ENCODE data around the gene DCAKD.
A peak's percentile ranks its signal among the peaks of the same experiment; 100 is the strongest.

Gene DCAKD

DNA sequence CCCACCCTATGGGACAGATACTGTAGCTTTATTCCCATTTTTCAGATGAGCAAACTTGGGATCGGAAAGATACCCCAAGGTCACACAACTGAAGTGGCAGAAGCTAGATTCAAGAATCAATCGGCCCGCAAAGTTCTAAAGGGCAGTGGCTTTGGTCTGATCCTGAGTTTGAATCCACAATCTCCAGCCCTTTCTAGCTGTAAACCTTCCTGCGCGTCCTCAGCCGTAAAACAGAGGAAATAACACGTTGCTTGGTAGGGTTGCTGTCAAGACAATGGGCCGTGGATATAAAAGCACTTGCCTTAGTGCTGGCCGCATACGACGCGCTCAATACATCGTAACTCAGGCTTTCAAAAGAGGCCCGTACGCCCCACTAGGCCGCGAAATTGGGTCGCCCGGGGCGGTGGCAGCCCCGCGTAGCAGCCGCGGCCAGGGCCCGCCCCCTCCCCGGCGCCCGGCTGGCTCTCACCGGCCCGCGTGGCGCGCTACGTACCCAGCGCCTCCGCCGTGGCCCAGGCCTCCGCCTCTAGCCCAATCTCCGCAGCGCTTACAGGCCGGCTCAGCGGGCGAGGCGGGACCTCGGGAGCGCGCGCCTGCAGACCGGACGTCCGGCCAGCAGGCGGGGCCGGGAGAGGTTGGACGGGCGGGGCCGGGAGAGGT, at the start of gene DCAKD:
Gene DCAKD, minus strand, starts transcription at position 573 of the 660 bp plus-strand sequence. CDS start 16,747 bp downstream, outside the sequence.
- DNase-seq = peak; percentile 76

GRCh38 chr17:45098869-45099616, 47.6 kb upstream of the DCAKD start:
- no peak for DNase-seq

DNA sequence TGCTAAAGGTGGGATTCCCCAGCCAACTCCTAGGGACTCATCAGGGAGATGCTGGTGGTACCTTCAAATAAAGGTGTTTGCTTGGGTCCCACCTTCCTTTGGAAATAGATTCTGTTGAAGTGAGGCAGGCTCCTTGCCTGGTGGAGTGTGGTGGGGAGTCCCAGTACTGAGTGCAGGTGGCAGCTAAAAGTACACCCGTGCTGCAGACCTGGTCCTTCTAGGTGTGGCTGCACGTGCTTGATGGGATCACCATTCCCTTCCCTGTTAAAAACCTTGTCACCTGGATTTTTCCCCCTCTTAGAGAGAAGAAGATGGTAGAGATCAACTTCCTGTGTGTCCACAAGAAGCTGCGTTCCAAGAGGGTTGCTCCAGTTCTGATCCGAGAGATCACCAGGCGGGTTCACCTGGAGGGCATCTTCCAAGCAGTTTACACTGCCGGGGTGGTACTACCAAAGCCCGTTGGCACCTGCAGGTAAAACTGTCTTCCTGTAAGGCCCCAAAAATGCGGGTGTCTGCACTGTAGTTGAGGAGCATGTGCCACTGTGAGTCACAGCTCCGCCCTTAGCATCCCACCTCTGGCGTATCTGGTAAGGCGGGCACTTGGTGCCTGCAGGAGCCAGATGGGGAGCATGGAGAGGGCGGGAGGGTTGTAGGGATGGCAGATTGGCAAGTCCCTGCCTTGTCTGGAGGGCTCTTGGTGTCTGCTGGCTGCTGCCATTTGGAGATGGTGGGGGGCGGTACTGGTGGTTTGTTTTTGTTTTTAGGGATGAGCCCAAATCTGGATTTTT, 46.8 kb upstream of the DCAKD start:
- DNase-seq = no peak

DNA sequence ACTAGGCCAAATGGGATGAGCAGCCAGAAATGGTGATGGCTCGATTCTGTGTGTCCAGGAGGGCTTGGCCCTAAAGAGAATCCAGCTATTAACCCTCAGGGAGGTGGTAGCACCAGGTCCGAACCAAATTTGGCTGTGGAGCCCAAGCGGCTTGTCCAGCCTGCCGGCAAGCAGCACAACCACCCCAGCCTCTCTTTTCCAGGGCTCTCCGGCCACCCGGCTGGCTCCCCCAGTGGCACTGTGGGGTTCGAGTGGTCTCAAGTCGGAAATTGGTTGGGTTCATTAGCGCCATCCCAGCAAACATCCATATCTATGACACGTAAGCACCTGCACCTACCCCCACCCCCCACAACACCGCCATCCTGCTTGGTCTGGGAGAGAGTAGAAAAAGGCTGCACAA, 45.5 kb upstream of the DCAKD start:
- no peak for DNase-seq

DNA sequence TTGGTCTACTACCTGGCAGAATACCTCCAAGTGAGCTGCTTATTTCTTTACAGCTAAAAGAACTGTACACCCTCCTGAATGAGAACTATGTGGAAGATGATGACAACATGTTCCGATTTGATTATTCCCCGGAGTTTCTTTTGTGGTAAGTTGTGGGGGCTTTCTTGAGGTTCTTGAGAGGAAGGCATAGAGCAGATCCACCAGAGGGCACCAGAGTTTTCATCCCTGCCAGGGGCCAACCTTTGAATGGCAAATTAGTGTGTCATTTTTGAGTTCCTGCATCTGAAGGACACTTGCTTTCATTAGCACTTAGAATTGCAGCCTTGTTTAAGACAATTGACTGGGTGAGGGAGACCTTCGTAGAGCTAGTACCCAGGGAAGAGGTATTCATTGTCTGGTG, 44.7 kb upstream of the DCAKD start:
- DNase-seq = no peak

DNA sequence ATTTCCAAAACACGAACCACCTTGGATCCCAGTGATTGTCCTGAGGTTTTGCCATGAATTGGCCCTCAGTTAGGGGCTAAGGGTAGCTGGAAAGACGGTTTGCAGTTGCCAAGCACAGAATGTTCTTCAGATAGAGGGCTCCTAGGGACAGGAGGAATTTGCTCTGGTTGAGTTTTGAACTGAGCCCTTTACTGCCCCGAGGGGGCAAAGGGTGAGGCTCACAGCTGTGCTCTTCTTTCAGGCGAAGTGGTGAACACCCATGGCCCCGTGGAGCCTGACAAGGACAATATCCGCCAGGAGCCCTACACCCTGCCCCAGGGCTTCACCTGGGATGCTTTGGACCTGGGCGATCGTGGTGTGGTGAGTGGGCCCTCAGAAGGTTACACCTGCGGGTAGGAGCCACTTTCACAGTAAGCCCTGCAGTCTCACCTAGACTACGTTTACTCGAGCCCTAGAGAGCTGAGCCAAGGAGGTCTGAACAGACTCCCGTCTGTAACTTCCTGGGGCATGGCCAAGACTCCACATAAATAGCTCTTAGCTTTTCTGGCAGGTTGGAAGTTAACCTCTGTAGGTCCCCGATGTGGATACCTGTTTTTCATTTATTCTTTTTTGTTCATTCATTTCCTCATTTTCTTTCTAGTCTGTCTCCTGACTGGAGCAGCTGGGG, 42.1 kb upstream of the DCAKD start:
- DNase-seq = no peak

GRCh38 chr17:45092911-45093430, 41.5 kb upstream of the DCAKD start:
- DNase-seq = no peak

DNA sequence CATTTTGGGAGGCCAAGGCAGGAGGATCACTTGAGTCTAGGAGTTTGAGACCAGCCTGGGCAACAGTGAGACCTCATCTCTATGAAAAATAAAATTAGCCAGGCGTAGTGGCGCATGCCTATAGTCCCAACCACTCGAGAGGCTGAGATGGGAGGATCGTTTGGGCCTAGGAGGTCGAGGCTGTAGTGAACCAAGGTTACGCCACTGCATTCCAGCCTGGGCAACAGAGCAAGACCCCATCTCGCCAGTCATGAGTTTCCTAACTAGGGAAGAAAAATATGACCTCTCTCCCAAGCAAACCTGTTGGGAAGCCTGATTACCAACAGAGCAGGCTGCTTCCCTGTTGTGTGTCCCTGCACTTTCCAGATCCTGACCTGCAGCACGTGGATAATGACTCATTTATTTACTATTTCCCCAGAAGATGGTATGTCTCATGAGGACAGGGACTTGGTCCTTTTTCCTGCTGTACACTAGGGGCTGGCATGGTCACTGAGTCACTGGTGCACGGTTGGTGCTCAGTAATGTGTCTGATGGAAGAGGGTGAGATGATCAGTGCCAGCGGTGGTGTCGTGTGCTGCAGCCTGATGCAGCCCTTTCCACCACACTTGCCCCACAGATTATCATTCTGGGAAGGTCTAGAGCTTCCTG, 40.5 kb upstream of the DCAKD start:
- DNase-seq = no peak

DNA sequence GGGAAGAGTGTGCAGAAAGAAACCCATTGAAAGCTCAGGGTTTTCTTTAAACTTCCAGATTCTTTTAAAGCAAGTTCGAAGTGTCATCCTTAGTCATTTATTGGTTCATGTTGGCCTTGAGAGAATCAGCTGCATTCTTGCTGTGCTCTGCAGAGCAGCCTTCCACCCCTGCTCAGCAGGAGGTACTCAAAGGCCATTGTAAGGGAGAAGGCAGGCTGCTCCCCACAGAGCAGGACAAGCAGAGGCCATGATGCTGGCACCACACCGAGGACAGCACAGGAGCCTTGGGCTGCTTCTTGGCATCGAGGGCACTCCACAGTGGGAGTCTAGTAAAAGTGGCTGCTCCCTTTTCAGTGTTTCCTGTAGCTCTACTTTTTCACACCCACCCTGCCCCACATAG, 39.3 kb upstream of the DCAKD start:
- DNase-seq = no peak

GRCh38 chr17:45088741-45089140, 37.3 kb upstream of the DCAKD start:
- DNase-seq = no peak

DNA sequence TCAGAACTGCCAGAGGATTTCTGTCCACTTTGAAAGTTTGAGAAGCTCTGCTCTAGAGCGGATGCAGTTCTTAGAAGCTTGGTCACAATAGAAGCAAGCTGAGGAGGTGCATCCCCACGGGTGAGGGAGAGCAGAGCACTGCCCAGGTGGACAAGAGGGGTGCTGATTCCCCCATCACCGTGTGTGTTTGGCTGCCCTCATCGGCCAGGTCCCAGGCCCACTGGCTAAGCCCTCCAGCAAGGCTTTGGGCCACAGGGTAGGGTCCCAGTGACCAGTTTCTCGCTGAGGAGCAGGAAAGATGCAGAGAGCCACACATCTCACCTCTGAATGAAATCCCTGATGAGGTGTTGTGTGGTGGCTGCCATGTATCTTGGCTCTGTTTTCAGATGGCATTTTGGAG, 36.5 kb upstream of the DCAKD start:
- DNase-seq = no peak

GRCh38 chr17:45087504-45087975, 36.1 kb upstream of the DCAKD start:
- no peak for DNase-seq

DNA sequence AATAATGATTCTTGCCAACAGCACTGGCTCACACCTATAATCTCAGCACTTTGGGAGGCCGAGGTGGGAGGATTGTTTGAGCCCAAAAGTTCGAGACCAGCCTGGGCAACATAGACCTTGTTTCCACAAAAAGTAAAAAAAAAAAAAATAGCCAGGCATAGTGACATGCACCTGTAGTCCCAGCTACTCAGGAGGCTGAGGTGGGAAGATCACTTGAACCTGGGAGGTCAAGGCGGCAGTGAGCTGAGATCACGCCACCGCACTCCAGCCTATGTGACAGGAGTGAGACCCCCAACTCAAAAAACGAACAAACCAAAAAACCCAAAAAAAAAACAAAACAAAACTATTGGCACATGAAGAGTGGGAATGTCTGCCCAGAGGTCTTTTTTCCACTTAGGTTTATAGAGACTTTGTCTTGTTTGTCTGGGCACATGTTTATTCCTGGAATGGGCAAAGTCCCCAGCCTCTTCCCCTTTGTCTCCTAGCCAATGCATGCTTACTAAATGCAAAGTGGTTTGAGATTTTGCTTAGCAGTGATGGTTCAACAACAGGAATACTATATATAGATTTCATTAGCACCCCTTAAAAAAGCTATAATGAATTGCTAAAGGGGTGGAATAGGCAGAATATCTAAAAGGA, 35.6 kb upstream of the DCAKD start:
- DNase-seq = no peak

DNA sequence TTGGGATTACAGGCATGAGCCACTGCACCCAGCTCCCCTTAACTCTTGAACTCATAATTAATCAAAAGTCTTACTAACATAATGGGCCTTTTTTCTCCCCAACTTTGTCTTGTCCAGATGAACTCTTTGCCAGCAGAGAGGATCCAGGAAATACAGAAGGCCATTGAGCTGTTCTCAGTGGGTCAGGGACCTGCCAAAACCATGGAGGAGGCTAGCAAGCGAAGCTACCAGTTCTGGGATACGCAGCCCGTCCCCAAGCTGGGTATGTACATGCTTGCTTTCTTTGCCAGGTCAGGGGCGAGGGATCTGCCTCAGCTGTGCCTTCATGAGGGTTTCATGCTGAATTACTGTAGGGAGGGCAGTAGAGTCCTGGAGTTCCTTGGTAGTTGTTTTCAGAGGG, 35.0 kb upstream of the DCAKD start:
- no peak for DNase-seq

DNA sequence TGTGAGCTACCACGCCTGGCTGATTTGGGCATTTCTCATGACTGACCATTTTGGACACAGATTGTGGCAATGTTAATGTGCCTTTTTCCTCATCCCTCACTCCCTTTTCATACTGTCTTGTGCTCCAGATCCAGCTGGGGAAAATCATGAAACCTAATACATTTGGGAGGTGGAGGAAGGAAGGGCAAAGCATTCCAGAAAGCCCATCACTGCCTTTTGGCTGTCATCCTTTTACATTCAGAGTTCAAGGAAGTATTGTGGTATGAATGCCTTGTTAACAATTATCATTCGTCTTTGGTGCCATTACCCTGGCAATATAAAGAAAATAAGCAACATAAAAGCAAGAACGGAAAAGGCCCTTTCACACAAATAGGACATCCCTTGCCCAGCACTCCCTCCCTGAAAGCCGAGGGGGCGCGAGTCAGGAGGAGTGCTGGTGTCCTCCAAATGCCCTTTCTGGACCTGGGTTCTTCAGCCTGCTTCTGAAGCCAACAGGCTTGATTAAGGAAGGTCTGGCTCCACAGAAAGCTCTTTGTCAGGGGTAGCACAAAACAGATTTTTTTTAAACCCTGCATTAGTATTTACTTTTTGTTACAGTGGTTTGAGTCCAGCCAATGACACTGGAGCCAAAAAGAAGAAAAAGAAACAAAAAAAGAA, 29.7 kb upstream of the DCAKD start:
- no peak for DNase-seq

DNA sequence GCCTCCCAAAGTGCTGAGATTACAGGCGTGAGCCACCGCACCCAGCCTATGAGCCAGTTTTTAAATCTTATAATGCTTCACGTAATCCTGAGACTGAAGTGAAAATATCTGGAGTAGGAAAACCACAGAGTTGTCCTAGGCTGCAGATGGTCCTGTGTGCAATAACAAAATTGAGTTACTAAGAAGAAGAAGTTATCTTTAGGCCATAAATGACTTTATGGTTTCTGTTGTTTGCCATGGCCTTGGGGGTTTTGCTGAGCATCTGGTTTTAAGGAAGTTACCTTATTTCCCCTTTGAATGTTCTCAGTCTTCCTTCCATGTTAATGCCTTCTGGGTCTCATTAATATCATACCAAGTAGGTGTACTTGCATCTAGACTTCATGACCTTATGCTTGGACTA, 26.2 kb upstream of the DCAKD start:
- DNase-seq = no peak

GRCh38 chr17:45073414-45074070, 22.1 kb upstream of the DCAKD start:
- no peak for DNase-seq

DNA sequence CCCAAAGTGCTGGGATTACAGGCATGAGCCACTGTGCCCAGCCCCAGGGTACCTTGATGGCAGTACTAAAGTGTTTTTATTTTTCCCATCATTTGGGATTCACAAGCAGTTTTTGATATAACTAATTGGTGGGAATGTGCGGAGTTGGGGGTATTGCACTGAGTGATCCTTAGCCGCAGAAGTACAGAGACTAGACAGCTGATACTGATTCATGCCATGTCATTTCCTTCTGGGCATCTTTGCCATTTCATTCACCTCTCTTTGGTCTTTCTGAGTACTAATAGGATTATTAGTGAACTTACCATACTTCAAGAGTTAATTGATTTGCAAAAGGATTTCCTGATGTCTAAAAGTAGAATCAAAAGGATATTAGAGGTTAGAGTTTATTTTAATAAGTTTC, 19.4 kb upstream of the DCAKD start:
- no peak for DNase-seq

DNA sequence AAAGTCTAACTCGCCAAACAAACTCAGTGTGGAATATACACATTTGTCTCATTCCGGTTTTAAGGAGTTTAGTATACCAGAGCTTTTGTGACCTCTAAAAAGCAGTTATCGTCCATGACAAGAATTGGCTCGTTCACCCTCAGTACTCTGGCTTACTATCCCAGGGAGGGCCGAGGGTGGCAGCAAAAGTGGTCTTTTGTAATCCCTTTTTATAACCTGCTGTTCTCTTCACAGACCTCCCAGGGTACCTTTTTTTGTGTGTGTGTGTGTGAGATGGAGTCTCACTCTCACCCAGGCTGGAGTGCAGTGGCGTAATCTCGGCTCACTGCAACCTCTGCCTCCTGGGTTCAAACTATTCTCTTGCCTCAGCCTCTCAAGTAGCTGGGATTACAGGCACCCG, 18.6 kb upstream of the DCAKD start:
- DNase-seq = no peak

- no peak for DNase-seq
Measured at GRCh38 chr17:45067637-45068036, 16.2 kb upstream of the DCAKD start.

DNA sequence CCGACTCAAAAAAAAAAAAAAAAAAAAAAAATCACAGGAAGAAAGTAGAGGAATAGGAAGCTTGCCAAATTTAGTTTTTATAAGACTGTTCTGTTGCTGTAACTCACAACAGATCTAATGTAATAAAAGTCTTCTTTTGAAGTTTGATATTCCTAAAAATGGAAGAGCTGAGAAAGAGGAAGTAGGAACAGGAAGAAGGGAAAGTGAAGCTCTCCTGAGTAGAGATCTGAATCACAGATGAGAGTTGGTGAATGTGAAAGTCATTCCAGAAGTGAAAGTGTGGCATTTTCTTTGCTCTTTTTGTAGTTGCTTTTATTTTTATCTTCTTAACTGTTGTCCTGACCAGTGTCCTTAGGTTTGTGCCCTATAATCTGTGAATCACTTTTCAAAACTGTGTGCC, 11.8 kb upstream of the DCAKD start:
- no peak for DNase-seq
